ENCODE data around the gene KTN1. TPM values are rescaled to one million over a fixed set of nuclear protein-coding genes. Genes with fewer than 3 reads are reported as not detected.

KTN1 gene
- total RNA-seq, 1 donor from 2014 or later = 138 TPM

DNA sequence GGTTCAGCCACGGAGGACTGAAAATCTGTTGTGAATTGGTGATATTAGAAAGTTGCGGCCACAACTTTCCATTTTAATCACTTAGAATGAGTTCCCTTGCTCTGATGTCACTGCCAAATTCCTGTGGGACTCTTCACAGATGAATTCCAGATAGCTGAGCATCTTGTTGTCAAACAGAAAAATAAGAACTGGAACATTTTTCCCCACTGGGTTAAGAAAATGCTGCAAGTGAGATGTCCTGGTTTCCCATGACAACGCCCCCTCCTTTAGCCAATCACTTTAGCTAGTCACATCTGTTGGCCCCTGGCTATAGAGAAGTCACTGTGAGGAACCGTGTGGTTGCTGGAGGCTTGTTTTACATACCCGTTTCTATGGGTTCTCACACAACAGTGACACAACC, 135.9 kb downstream of the KTN1 start:
- peak; percentile 86 for DNase-seq (ENCODE audit: extremely low spot score, unreplicated experiment)
- TF ChIP-seq, protein P1, sequence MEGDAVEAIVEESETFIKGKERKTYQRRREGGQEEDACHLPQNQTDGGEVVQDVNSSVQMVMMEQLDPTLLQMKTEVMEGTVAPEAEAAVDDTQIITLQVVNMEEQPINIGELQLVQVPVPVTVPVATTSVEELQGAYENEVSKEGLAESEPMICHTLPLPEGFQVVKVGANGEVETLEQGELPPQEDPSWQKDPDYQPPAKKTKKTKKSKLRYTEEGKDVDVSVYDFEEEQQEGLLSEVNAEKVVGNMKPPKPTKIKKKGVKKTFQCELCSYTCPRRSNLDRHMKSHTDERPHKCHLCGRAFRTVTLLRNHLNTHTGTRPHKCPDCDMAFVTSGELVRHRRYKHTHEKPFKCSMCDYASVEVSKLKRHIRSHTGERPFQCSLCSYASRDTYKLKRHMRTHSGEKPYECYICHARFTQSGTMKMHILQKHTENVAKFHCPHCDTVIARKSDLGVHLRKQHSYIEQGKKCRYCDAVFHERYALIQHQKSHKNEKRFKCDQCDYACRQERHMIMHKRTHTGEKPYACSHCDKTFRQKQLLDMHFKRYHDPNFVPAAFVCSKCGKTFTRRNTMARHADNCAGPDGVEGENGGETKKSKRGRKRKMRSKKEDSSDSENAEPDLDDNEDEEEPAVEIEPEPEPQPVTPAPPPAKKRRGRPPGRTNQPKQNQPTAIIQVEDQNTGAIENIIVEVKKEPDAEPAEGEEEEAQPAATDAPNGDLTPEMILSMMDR (IDR thresholded peaks at IDR 0.05) = no peak
- Mint-ChIP-seq H3K4me1 (ENCODE audit: unreplicated experiment) (peaks cover 14% of the 10 kb centered on the region), H3K4me3 (ENCODE audit: unreplicated experiment) (peak overlapping the region; percentile 49), H3K27me3 (ENCODE audit: unreplicated experiment) (no peaks in the 10 kb centered on the region), H3K9me3 (ENCODE audit: unreplicated experiment) (no peaks in the 10 kb centered on the region), H3K27ac (ENCODE audit: unreplicated experiment) (peak overlapping the region; percentile 99), H3K36me3 (ENCODE audit: unreplicated experiment) (no peaks in the 10 kb centered on the region)

DNA sequence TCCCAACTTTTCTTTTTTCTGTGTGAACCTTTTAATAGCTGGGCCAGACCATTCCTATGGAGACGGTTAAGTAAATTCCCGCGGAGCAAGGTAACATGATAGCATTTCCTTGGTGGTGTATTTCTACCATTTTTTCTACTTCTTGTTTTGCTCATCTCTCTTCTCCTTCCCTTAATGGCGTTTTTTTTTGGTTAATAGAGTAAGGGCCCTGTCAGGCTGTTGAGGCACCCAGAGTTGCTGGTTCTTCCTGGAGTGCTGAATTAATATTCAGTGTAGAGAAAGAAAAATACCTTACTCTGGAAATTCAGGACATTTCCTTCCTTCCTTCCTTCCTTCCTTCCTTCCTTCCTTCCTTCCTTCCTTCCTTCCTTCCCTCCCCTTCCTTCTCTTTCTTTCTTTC, 137.6 kb downstream of the KTN1 start:
- peaks cover 20% of the 10 kb centered on the region for H3K4me1 Mint-ChIP-seq (ENCODE audit: unreplicated experiment)
- H3K36me3 Mint-ChIP-seq (ENCODE audit: unreplicated experiment) = no peaks in the 10 kb centered on the region
- peak overlapping the region; percentile 99 for H3K27ac Mint-ChIP-seq (ENCODE audit: unreplicated experiment)
- H3K4me3 Mint-ChIP-seq (ENCODE audit: unreplicated experiment) = no peak overlapping the region
- no peaks in the 10 kb centered on the region for H3K9me3 Mint-ChIP-seq (ENCODE audit: unreplicated experiment)
- H3K27me3 Mint-ChIP-seq (ENCODE audit: unreplicated experiment) = no peaks in the 10 kb centered on the region
- TF ChIP-seq, protein P1 (IDR thresholded peaks at IDR 0.05) = no peak
- DNase-seq (ENCODE audit: extremely low spot score, unreplicated experiment) = no peak

DNA sequence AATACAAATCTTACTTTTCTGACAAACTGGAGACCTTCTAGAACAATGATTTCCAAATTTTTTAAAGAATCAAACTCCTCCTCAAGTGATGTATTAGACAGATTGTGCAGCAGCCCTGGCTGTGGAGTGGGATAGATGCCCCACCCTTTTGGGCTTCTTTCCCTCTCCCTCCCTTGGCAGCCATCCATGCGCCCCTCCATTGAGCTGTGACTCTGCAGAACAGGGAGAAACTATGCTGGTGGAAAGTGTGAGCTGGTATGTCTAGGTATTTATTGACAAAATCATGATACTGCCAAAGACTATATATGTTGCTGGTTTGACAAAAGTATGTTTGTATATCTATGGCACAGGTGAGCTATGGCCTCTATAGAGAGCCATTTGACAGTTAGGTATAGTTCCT, 138.5 kb downstream of the KTN1 start:
- no peak for DNase-seq (ENCODE audit: extremely low spot score, unreplicated experiment)
- no peaks in the 10 kb centered on the region for H3K9me3 Mint-ChIP-seq (ENCODE audit: unreplicated experiment)
- no peak overlapping the region for H3K27ac Mint-ChIP-seq (ENCODE audit: unreplicated experiment)
- peaks cover 20% of the 10 kb centered on the region for H3K4me1 Mint-ChIP-seq (ENCODE audit: unreplicated experiment)
- H3K4me3 Mint-ChIP-seq (ENCODE audit: unreplicated experiment) = no peak overlapping the region
- H3K27me3 Mint-ChIP-seq (ENCODE audit: unreplicated experiment) = no peaks in the 10 kb centered on the region
- TF ChIP-seq, protein P1 (IDR thresholded peaks at IDR 0.05) = no peak
- no peaks in the 10 kb centered on the region for H3K36me3 Mint-ChIP-seq (ENCODE audit: unreplicated experiment)

DNA sequence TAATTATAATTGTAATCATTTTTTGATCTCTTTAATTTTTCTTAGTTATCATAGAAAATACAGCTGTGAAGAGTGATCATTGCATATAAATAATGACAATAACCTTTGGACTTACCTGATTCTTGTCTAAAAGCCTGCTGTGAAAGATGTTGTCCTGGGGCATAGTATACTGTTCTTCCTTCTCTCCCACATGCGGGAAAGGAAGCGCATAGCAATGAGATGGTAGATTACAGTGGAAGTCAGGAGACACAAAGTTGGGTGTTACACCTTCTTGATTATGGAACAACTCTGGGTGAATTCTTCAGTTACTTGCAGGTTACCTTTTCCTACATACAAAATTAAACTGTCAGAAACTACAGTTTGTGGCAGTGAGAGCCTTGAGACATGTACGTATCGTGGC, 140.8 kb downstream of the KTN1 start:
- TF ChIP-seq, protein P1 (IDR thresholded peaks at IDR 0.05) = no peak
- H3K4me1 Mint-ChIP-seq (ENCODE audit: unreplicated experiment) = peaks cover 15% of the 10 kb centered on the region
- no peak for DNase-seq (ENCODE audit: extremely low spot score, unreplicated experiment)
- H3K27me3 Mint-ChIP-seq (ENCODE audit: unreplicated experiment) = no peaks in the 10 kb centered on the region
- no peaks in the 10 kb centered on the region for H3K36me3 Mint-ChIP-seq (ENCODE audit: unreplicated experiment)
- no peaks in the 10 kb centered on the region for H3K9me3 Mint-ChIP-seq (ENCODE audit: unreplicated experiment)
- no peak overlapping the region for H3K4me3 Mint-ChIP-seq (ENCODE audit: unreplicated experiment)
- peak overlapping the region; percentile 29 for H3K27ac Mint-ChIP-seq (ENCODE audit: unreplicated experiment)

DNA sequence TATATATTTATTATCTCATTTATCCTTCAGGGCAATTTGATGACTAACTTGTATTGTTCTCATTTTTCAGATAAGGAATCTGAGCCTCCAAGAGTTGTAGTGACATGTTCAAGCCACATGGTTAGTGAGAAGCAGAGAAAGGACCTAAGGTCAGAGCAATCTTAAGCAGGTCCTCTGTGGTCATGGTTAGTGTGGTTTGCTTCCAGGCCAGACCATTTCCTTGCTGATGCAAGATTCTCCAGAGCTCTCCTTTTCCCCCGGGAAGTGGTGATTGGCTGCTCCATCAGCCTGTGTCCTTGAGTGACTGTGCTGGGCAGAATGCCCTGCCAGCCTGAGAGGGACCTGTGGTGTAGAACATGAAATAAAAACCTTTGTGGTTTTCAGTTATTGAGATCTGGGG, 141.3 kb downstream of the KTN1 start:
- H3K9me3 Mint-ChIP-seq (ENCODE audit: unreplicated experiment) = no peaks in the 10 kb centered on the region
- H3K4me1 Mint-ChIP-seq (ENCODE audit: unreplicated experiment) = peaks cover 10% of the 10 kb centered on the region
- no peaks in the 10 kb centered on the region for H3K27me3 Mint-ChIP-seq (ENCODE audit: unreplicated experiment)
- DNase-seq (ENCODE audit: extremely low spot score, unreplicated experiment) = no peak
- H3K36me3 Mint-ChIP-seq (ENCODE audit: unreplicated experiment) = no peaks in the 10 kb centered on the region
- peak overlapping the region; percentile 29 for H3K27ac Mint-ChIP-seq (ENCODE audit: unreplicated experiment)
- H3K4me3 Mint-ChIP-seq (ENCODE audit: unreplicated experiment) = no peak overlapping the region
- TF ChIP-seq, protein P1 (IDR thresholded peaks at IDR 0.05) = no peak
